MM.1S (cell line): ENCODE measurements around the gene PLIN3.

Experiments used
- EZH2phosphoT487 ChIP-seq: fragments of 300-600 bp; sonication (generic); IDR thresholded peaks from 2 replicates; pipeline ENCODE4 v1.6.1; 2018; ENCODE audit warnings: antibody characterized with exemption, low read length
- TF ChIP-seq, protein P1 (sequence below): fragments of 300-600 bp; sonication (generic); IDR thresholded peaks from 2 replicates; pipeline ENCODE4 v1.5.1; 2016; ENCODE audit warnings: antibody characterized with exemption, low read length, mixed read lengths

DNA sequence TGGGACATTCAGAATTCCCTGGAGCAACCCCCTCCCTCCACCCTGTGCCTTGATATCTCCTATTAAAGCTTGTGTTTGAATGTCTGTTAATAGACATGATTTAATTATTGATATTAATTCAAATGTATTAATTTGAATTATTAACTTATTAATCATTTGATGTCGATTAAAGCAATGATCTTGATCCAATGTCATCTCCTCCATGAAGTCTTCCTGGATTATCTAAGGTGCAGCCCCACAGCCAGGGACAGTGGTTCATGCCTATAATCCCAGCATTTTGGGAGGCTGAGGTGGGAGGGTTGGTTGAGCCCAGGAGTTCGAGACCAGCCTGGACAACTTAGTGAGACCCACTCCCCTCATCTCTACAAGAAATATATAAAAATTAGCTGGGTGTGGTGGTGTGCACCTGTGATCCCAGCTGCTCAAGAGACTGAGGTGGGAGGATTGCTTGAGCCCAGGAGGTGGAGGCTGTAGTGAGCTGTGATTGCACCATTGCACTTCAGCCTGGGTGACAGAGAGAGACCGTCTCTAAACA lies 66.3 kb downstream of the PLIN3 start:
- TF ChIP-seq EZH2phosphoT487 = no peak
- TF ChIP-seq, protein P1, sequence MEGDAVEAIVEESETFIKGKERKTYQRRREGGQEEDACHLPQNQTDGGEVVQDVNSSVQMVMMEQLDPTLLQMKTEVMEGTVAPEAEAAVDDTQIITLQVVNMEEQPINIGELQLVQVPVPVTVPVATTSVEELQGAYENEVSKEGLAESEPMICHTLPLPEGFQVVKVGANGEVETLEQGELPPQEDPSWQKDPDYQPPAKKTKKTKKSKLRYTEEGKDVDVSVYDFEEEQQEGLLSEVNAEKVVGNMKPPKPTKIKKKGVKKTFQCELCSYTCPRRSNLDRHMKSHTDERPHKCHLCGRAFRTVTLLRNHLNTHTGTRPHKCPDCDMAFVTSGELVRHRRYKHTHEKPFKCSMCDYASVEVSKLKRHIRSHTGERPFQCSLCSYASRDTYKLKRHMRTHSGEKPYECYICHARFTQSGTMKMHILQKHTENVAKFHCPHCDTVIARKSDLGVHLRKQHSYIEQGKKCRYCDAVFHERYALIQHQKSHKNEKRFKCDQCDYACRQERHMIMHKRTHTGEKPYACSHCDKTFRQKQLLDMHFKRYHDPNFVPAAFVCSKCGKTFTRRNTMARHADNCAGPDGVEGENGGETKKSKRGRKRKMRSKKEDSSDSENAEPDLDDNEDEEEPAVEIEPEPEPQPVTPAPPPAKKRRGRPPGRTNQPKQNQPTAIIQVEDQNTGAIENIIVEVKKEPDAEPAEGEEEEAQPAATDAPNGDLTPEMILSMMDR = no peak
